ENCODE data around the gene RPS2. TPM values are rescaled to one million over a fixed set of nuclear protein-coding genes. Genes with fewer than 3 reads are reported as not detected.
A peak's percentile ranks its signal among the peaks of the same experiment; 100 is the strongest.

The RPS2 gene
- total RNA-seq, 1 donor from 2014 or later, result 2,286 TPM

GRCh38 chr16:1989209-1990100 lies 24.8 kb upstream of the RPS2 start, which contains the start of gene SYNGR3:
Gene SYNGR3 (plus strand): TSS chr16:1989970. CDS start chr16:1990103, 133 bp downstream.
- TF ChIP-seq CTCF (IDR thresholded peaks at IDR 0.05), result no peak
- H3K9me3 Mint-ChIP-seq (ENCODE audit: unreplicated experiment), result no peaks in the 10 kb centered on the region
- DNase-seq (ENCODE audit: extremely low spot score, unreplicated experiment), result no peak
- no peak within 1 kb of the TSS for H3K27ac Mint-ChIP-seq (ENCODE audit: unreplicated experiment)
- peak within 1 kb of the TSS; percentile 14 for H3K4me3 Mint-ChIP-seq (ENCODE audit: unreplicated experiment)
- peaks cover 10% of the 10 kb centered on the region for H3K27me3 Mint-ChIP-seq (ENCODE audit: unreplicated experiment)
- H3K36me3 Mint-ChIP-seq (ENCODE audit: unreplicated experiment), result peaks cover 9% of the 10 kb centered on the region
- peaks cover 15% of the 10 kb centered on the region for H3K4me1 Mint-ChIP-seq (ENCODE audit: unreplicated experiment)

- H3K27ac Mint-ChIP-seq (ENCODE audit: unreplicated experiment), result no peak overlapping the region
- H3K27me3 Mint-ChIP-seq (ENCODE audit: unreplicated experiment), result peaks cover 10% of the 10 kb centered on the region
- TF ChIP-seq CTCF (IDR thresholded peaks at IDR 0.05), result no peak
- DNase-seq (ENCODE audit: extremely low spot score, unreplicated experiment), result no peak
- H3K9me3 Mint-ChIP-seq (ENCODE audit: unreplicated experiment), result no peaks in the 10 kb centered on the region
- peaks cover 9% of the 10 kb centered on the region for H3K36me3 Mint-ChIP-seq (ENCODE audit: unreplicated experiment)
- peaks cover 17% of the 10 kb centered on the region for H3K4me1 Mint-ChIP-seq (ENCODE audit: unreplicated experiment)
- no peak overlapping the region for H3K4me3 Mint-ChIP-seq (ENCODE audit: unreplicated experiment)
Observed at GRCh38 chr16:1987198-1987597, 22.6 kb upstream of the RPS2 start.

GRCh38 chr16:1985466-1986150 lies 21.0 kb upstream of the RPS2 start:
- Mint-ChIP-seq H3K27me3 (ENCODE audit: unreplicated experiment) (peaks cover 15% of the 10 kb centered on the region), H3K9me3 (ENCODE audit: unreplicated experiment) (no peaks in the 10 kb centered on the region), H3K4me1 (ENCODE audit: unreplicated experiment) (peaks cover 14% of the 10 kb centered on the region), H3K4me3 (ENCODE audit: unreplicated experiment) (no peak overlapping the region), H3K27ac (ENCODE audit: unreplicated experiment) (no peak overlapping the region), H3K36me3 (ENCODE audit: unreplicated experiment) (peaks cover 9% of the 10 kb centered on the region)
- TF ChIP-seq CTCF (IDR thresholded peaks at IDR 0.05), result no peak
- DNase-seq (ENCODE audit: extremely low spot score, unreplicated experiment), result no peak

GRCh38 chr16:1984347-1985225 lies 20.0 kb upstream of the RPS2 start:
- H3K27ac Mint-ChIP-seq (ENCODE audit: unreplicated experiment), result no peak overlapping the region
- H3K4me1 Mint-ChIP-seq (ENCODE audit: unreplicated experiment), result peaks cover 14% of the 10 kb centered on the region
- H3K36me3 Mint-ChIP-seq (ENCODE audit: unreplicated experiment), result peaks cover 9% of the 10 kb centered on the region
- DNase-seq (ENCODE audit: extremely low spot score, unreplicated experiment), result no peak
- H3K4me3 Mint-ChIP-seq (ENCODE audit: unreplicated experiment), result peak overlapping the region; percentile 80
- H3K27me3 Mint-ChIP-seq (ENCODE audit: unreplicated experiment), result peaks cover 19% of the 10 kb centered on the region
- TF ChIP-seq CTCF (IDR thresholded peaks at IDR 0.05), result no peak
- H3K9me3 Mint-ChIP-seq (ENCODE audit: unreplicated experiment), result no peaks in the 10 kb centered on the region
